NCI-H226 (cell line): ENCODE data around the gene KHDC3L.
"Not testable (repeated sequence)": the region's sequence is repeated elsewhere in the genome, so short reads cannot be mapped to it uniquely, and the experiment has no call there.

Source experiments
- DNase-seq: peaks from one replicate; pipeline ENCODE4 v3.0.0-alpha.2; 2015

KHDC3L gene

GRCh38 chr6:73371984-73372383 lies 9.5 kb downstream of the KHDC3L start:
- DNase-seq = no peak

- no peak for DNase-seq
Observed at GRCh38 chr6:73372516-73372915, 10.1 kb downstream of the KHDC3L start.

GRCh38 chr6:73375216-73375615 lies 12.8 kb downstream of the KHDC3L start:
- no peak for DNase-seq

GRCh38 chr6:73377225-73377624 lies 14.8 kb downstream of the KHDC3L start:
- DNase-seq = no peak

DNA sequence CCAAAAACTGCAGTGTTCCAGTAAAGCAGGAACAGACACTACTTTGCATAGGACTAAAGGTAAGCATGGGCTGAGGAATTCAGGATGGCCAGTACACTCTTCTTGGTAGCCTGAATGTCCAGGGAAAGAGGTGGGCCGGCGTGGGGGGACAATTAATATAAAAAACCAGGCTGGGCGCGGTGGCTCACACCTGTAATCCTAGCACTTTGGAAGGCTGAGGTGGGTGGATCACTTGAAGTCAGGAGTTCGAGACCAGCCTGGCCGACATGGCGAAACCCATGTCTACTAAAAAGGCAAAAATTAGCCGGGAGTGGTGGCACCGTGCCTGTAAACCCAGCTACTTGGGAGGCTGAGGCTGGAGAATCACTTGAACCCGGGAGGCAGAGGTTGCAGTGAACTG lies 19.1 kb downstream of the KHDC3L start:
- DNase-seq = not testable (repeated sequence)

- DNase-seq = peak; percentile 16
Observed at GRCh38 chr6:73382462-73383113, 20.1 kb downstream of the KHDC3L start.

DNA sequence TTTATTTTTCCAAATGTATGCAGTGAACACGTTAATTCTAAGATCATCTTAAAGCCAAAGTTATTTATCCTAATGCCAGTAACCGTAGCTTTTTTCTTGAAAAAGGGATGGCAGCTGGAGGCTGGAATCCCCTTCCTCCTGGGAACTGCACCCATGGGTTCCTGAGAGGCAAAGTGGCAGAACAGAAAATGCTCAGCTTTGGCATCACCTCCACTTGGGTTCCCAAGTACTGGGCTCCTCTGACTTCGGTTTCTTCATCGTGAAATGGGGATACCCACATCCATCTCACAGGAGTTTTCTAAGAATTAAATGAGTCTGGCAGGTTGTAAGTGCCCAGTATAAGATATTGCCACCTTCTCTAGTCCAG lies 26.0 kb downstream of the KHDC3L start:
- DNase-seq = no peak

- DNase-seq = peak; percentile 85
Observed at GRCh38 chr6:73388800-73389512, 26.5 kb downstream of the KHDC3L start.

DNA sequence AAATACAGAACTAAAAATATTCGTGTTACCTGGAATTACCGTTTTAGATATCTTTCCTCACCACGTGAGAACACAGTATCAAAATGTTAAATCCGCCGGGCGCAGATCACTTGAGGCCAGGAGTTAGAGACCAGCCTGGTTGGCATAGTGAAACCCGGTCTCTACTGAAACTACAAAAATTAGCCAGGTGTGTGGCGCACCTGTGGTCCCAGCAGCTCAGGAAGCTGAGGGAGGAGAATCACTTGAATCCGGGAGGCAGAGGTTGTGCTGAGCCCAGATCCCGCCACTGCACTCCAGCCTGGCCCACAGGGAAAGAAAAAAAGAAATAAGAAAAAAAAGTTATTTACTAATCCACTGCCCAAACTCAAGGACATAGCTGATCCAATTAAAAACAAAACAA lies 27.4 kb downstream of the KHDC3L start:
- no peak for DNase-seq

DNA sequence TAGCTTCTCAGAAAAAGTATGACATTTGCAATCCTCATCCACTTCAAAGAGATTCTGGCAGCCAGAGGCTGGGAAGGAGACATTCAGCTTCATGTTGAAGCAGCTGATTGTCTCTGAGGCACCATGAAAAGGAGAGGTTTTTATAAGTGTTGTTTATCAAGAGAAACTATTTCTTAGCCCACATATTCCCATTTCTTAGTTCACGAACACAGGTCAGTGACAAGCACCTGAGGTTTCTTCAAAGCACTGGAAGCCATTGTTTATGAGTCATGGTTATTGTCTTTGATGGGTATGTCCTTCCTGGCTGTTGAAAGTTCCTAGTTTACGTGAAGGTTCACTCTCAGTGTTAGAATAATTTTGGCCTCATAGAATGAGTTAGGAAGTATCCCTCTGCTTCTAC lies 29.2 kb downstream of the KHDC3L start:
- DNase-seq = no peak

- DNase-seq = not testable (repeated sequence)
Observed at GRCh38 chr6:73392188-73392587, 29.7 kb downstream of the KHDC3L start.

DNA sequence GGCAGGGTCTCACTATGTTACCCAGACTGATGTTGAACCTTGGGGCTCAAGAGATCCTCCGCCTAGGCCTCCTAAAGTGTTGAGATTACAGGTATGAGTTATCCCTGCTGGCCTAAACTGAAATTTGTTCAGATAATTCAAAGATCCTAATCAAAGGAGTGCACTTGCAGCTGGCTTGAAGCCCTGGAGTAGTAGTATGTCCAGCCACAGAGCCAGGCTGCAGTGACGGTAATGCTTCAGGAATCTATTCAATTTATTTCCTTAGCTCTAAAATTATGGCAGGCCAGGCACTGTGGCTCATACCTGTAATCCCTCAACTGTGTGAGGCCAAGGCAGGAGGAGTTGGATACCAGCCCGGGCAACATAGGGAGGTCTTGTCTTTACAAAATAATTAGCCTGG lies 30.8 kb downstream of the KHDC3L start:
- DNase-seq = no peak

- DNase-seq = no peak
Observed at GRCh38 chr6:73394577-73395354, 32.3 kb downstream of the KHDC3L start, which contains the start of gene DDX43. TSS of gene DDX43 (plus strand) at chr6:73394828. CDS start at chr6:73394906, 78 bp downstream.

DNA sequence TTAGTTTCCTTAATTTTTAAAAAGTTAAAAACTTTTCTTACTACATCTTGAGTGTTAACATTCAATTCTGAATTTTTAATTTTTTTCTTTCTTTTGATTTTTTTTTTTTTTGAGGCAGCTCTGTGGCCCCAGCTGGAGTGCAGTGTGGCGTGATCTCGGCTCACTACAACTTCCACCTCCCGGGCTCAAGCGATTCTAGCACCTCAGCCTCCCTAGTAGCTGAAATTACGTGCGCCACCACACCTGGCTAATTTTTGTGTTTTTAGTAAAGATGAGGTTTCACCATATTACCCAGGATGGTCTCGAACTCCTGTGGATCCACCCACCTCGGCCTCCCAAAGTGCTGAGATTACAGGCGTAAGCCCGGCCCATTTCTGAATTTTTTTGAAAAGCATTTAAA lies 33.4 kb downstream of the KHDC3L start:
- DNase-seq = no peak

DNA sequence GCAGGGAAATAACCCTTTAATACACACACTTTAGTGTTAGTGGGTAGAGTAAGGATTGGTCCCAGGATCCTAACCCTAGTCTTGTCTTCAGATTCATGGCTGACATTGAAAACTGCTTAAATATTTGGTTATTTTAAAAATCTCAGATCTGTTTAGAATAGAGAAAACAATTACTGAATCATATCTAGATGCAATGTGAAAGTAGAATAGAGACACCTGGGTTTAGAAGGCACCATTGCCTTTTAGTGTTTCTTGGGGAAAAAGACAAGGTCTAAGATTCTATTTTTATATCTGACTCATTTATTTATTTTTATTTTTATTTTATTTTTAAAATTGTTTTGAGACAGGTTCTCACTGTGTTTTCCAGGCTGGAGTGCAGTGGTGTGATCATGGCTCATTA lies 38.2 kb downstream of the KHDC3L start:
- DNase-seq = no peak

DNA sequence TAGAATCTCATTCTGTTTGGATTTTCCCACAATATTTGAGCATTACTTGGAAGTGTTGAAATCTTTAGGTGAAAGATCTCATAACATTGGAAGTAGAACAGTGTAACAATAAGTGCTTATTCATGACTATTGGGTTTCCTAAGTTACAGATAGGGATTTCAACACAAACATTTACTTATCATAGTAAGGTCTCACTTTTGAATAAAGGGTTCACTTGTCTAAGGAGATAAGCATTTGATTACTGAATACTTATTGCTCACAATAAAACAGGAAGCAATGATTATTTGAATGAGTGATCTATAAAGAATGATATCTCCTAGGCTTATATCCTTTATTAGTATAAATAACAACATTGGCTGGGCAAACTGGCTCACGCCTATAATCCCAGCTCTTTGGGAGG lies 46.9 kb downstream of the KHDC3L start:
- DNase-seq = no peak

- DNase-seq = no peak
Observed at GRCh38 chr6:73413102-73413501, 50.6 kb downstream of the KHDC3L start.
